HCT116 (cell line): ENCODE measurements around the gene CATSPERD. TPM values are rescaled to one million over a fixed set of nuclear protein-coding genes. Genes with fewer than 3 reads are reported as not detected.

ENCODE experiments used
- ATAC-seq: fragments of 200-7000 bp; cut with Tn5 transposase; 2 replicates; pipeline ENCODE4 v1.9.1; 2020; ENCODE audit warnings: mild to moderate bottlenecking, moderate library complexity
- BruUV-seq: library from RNA; stranded (reverse); fragments of 400-500 nt; replicated peaks from 2 replicates; lab custom pipeline; 2021; lab: Mats Ljungman, UMichigan
- CTCF ChIA-PET: fragments of 300-600 bp; sonication (Branson Sonifier 250); formaldehyde crosslinking; loops from one replicate; lab custom pipeline; 2021; ENCODE audit warnings: antibody characterized with exemption; lab: Charles Lee
- POLR2A ChIA-PET: fragments of 300-600, 350-600 bp; sonication (Branson Sonifier 250); formaldehyde crosslinking; loops from one replicate; lab custom pipeline; 2021; ENCODE audit warnings: antibody characterized with exemption; lab: Charles Lee
- RAD21 ChIA-PET, 2 experiments: fragments of 300-600 bp; sonication (Branson Sonifier 250); formaldehyde crosslinking; loops; one replicate each; lab custom pipeline; 2023; ENCODE audit warnings: low total read pairs in 2 of 2; ENCODE audit not compliant: uncharacterized antibody in 2 of 2, unreplicated experiment in 2 of 2, low non-redundant PET in 1 of 2; lab: Charles Lee
- DNase-seq: peaks from one replicate; pipeline ENCODE4 v3.0.0-alpha.2; 2010; ENCODE audit warnings: low read depth, low spot score
- H2AFZ ChIP-seq: fragments of 200-600 bp; shearing (Covaris generic), sonication (generic); 2 replicates; pipeline ENCODE4 v1.6.1; 2017; ENCODE audit warnings: low read depth, mixed run types, mixed read lengths, antibody characterized with exemption, low read length; ENCODE audit not compliant: poor library complexity, severe bottlenecking
- H3K27ac ChIP-seq: 2 replicates; pipeline ENCODE4 v1.5.1; 2012; ENCODE audit warnings: low read depth, low read length
- H3K27me3 ChIP-seq: fragments of 200-600 bp; sonication (generic); 2 replicates; pipeline ENCODE4 v1.6.1; 2016; ENCODE audit warnings: mixed run types, low read length, mixed read lengths; ENCODE audit not compliant: insufficient read depth
- H3K36me3 ChIP-seq, 2 experiments: fragments of 200-500 bp in 1 of 2; fragments of 200-600 bp in 1 of 2; sonication (Bioruptor generic) in 1 of 2; sonication (generic) in 1 of 2; 2 replicates each; pipeline versions ENCODE4 v1.5.1 to v1.6.1; 2014 to 2016; ENCODE audit warnings: low read length in 2 of 2, inconsistent platforms in 1 of 2, mixed read lengths in 1 of 2, mixed run types in 1 of 2; ENCODE audit not compliant: insufficient read depth in 2 of 2, control insufficient read depth in 1 of 2
- H3K4me1 ChIP-seq, 2 experiments: fragments of 200-600 bp in 1 of 2; sonication (generic) in 1 of 2; 2 replicates each; pipeline versions ENCODE4 v1.5.1 to v1.6.1; 2012 to 2017; ENCODE audit warnings: low read length in 2 of 2, inconsistent platforms in 1 of 2, mild to moderate bottlenecking in 1 of 2, mixed read lengths in 1 of 2, mixed run types in 1 of 2, moderate library complexity in 1 of 2; ENCODE audit not compliant: insufficient read depth in 2 of 2, control insufficient read depth in 1 of 2
- H3K4me2 ChIP-seq: fragments of 200-600 bp; sonication (generic); 2 replicates; pipeline ENCODE4 v1.6.1; 2017; ENCODE audit warnings: mixed run types, low read length, mixed read lengths
- H3K4me3 ChIP-seq, 2 experiments: fragments of 200-600 bp in 1 of 2; sonication (generic) in 1 of 2; replicated peaks in 1 of 2; 2 replicates each; pipeline ENCODE4 v1.5.1; 2011 to 2016; ENCODE audit warnings: low read length in 2 of 2, control low read depth in 1 of 2, low read depth in 1 of 2, mild to moderate bottlenecking in 1 of 2, mixed read lengths in 1 of 2, mixed run types in 1 of 2
- H3K79me2 ChIP-seq: fragments of 200-600 bp; sonication (generic); 2 replicates; pipeline ENCODE4 v1.6.1; 2017; ENCODE audit warnings: mild to moderate bottlenecking, mixed run types, low read length, moderate library complexity, mixed read lengths; ENCODE audit not compliant: insufficient read depth
- H3K9ac ChIP-seq: fragments of 200-600 bp; sonication (generic); 2 replicates; pipeline ENCODE4 v1.6.1; 2016; ENCODE audit warnings: low read length, mixed read lengths
- H3K9me2 ChIP-seq: fragments of 200-600 bp; sonication (generic), shearing (Covaris generic); 2 replicates; pipeline ENCODE4 v1.6.1; 2017; ENCODE audit warnings: mixed run types, mild to moderate bottlenecking, moderate library complexity; ENCODE audit not compliant: insufficient read depth
- H3K9me3 ChIP-seq, 2 experiments: fragments of 200-500 bp in 1 of 2; fragments of 200-600 bp in 1 of 2; sonication (Bioruptor generic) in 1 of 2; sonication (generic) in 1 of 2; 2 replicates each; pipeline ENCODE4 v1.6.1; 2014 to 2017; ENCODE audit warnings: low read length in 2 of 2, mixed read lengths in 2 of 2, inconsistent platforms in 1 of 2, low read depth in 1 of 2, mild to moderate bottlenecking in 1 of 2, mixed run types in 1 of 2, moderate library complexity in 1 of 2; ENCODE audit not compliant: control insufficient read depth in 1 of 2, insufficient read depth in 1 of 2
- H4K20me1 ChIP-seq: fragments of 200-600 bp; sonication (generic), shearing (Covaris generic); 2 replicates; pipeline ENCODE4 v1.6.1; 2017; ENCODE audit warnings: mixed run types, mild to moderate bottlenecking, moderate library complexity; ENCODE audit not compliant: insufficient read depth
- CBX3 ChIP-seq: IDR thresholded peaks from 2 replicates; pipeline ENCODE4 v1.6.1; 2012; ENCODE audit warnings: low read depth
- CTCF ChIP-seq, 3 experiments: fragments of 200-600 bp in 1 of 3; sonication (generic) in 1 of 3; IDR thresholded peaks in 2 of 3; conservative IDR thresholded peaks in 1 of 3; 2 replicates each; pipeline ENCODE4 v1.5.1; 2012 to 2017; ENCODE audit warnings: low read depth in 2 of 3, low read length in 2 of 3, antibody characterized with exemption in 1 of 3, borderline replicate concordance in 1 of 3, control low read depth in 1 of 3, mild to moderate bottlenecking in 1 of 3, mixed read lengths in 1 of 3, mixed run types in 1 of 3, moderate library complexity in 1 of 3; ENCODE audit not compliant: insufficient read depth in 1 of 3
- EZH2phosphoT487 ChIP-seq: fragments of 200-600 bp; IDR thresholded peaks from 2 replicates; pipeline ENCODE4 v1.6.1; 2018; ENCODE audit warnings: antibody characterized with exemption, borderline replicate concordance
- FOSL1 ChIP-seq: IDR thresholded peaks from 2 replicates; pipeline ENCODE4 v1.6.1; 2012; ENCODE audit warnings: low read depth
- JUND ChIP-seq: IDR thresholded peaks from 2 replicates; pipeline ENCODE4 v1.6.1; 2012
- MAX ChIP-seq: IDR thresholded peaks from 2 replicates; pipeline ENCODE4 v1.6.1; 2012
- POLR2A ChIP-seq: IDR thresholded peaks from 2 replicates; pipeline ENCODE4 v1.7.0; 2011; ENCODE audit warnings: borderline replicate concordance; ENCODE audit not compliant: insufficient read depth, insufficient read length; ENCODE audit errors: extremely low read depth
- POLR2AphosphoS5 ChIP-seq: IDR thresholded peaks from 2 replicates; pipeline ENCODE4 v1.6.1; 2011; ENCODE audit warnings: mild to moderate bottlenecking, low read depth, low read length, moderate library complexity
- RAD21 ChIP-seq: IDR thresholded peaks from 2 replicates; pipeline ENCODE4 v1.6.1; 2012; ENCODE audit warnings: low read depth, mild to moderate bottlenecking
- REST ChIP-seq: IDR thresholded peaks from 2 replicates; pipeline ENCODE4 v1.6.1; 2012; ENCODE audit warnings: low read depth
- SIN3A ChIP-seq: IDR thresholded peaks from 2 replicates; pipeline ENCODE4 v1.6.1; 2012; ENCODE audit warnings: low read depth
- TCF7L2 ChIP-seq: IDR thresholded peaks from 2 replicates; pipeline ENCODE4 v1.7.0; 2011; ENCODE audit warnings: borderline replicate concordance, inconsistent platforms; ENCODE audit not compliant: insufficient read depth, insufficient read length; ENCODE audit errors: extremely low read depth
- ZNF274 ChIP-seq: fragments of 200-500 bp; sonication (Bioruptor generic); IDR thresholded peaks from 2 replicates; pipeline ENCODE4 v1.6.1; 2014; ENCODE audit warnings: mild to moderate bottlenecking, low read depth, low read length, inconsistent platforms
- intact Hi-C: fragments of 100-400 bp; cut with micrococcal nuclease; formaldehyde crosslinking; loops from 2 replicates; pipeline ENCODE4 v1.10.0; 2022
- total RNA-seq: library from RNA; stranded (reverse); gene quantifications from one replicate; pipeline ENCODE4 v1.2.1, GENCODE V29; 2021; ENCODE audit not compliant: unreplicated experiment

Gene CATSPERD
- total RNA-seq, 1 experiment from 2014 or later = not detected

GRCh38 chr19:5825178-5825577 is 104.7 kb downstream of the CATSPERD start:
- Histone ChIP-seq H4K20me1 (no peaks in the 10 kb centered on the region), H3K4me3 (no peak overlapping the region), H3K79me2 (no peaks in the 10 kb centered on the region), H3K4me2 (no peak overlapping the region), H3K27me3 (no peaks in the 10 kb centered on the region), H3K9ac (no peak overlapping the region)
- ChIA-PET POLR2A (no interaction called here), CTCF (interaction anchor here (5.1 kb wide), 1 partner anchor 21 kb away, joined by 45 read pairs; the partner anchor contains the start of gene NRTN)
- intact Hi-C loops = no loop called here
- BruUV-seq = no TSS peak
- no peak for DNase-seq
- no peak for TF ChIP-seq SIN3A
- no peak for TF ChIP-seq REST
- TF ChIP-seq ZNF274 = no peak
- TF ChIP-seq POLR2AphosphoS5 = no peak
- TF ChIP-seq EZH2phosphoT487 = no peak
- no peak for TF ChIP-seq MAX
- no peak for TF ChIP-seq CBX3
- no peak for TF ChIP-seq RAD21
- no peak for TF ChIP-seq TCF7L2
- TF ChIP-seq FOSL1 = no peak
- no peak for TF ChIP-seq JUND
- TF ChIP-seq CTCF (IDR thresholded peaks at IDR 0.05 in 2 of 3, conservative IDR thresholded peaks at IDR 0.05 in 1 of 3; ENCODE audit: borderline replicate concordance in 1 of 3, insufficient read depth in 1 of 3, low read depth in 2 of 3, low read length in 2 of 3) = no peak
- TF ChIP-seq POLR2A = no peak
- TF ChIP-seq, all 23 proteins: peak for 0
- Histone ChIP-seq H2AFZ (no peak overlapping the region), H3K9me2 (no peaks in the 10 kb centered on the region), H3K9me3 (no peaks in the 10 kb centered on the region), H3K4me1 (peaks cover 15 to 38% of the 10 kb centered on the region in 2 experiments), H3K27ac (no peak overlapping the region), H3K36me3 (no peaks in the 10 kb centered on the region)
- ATAC-seq = no peak
- RAD21 ChIA-PET = no interaction called here
